ENCODE measurements around the gene LRRC52.

- TF ChIP-seq CTCF (IDR thresholded peaks at IDR 0.05) (no peak), EP300 (IDR thresholded peaks at IDR 0.05; ENCODE audit: low read depth) (no peak), POLR2A (IDR thresholded peaks at IDR 0.05) (no peak), POLR2AphosphoS5 (IDR thresholded peaks at IDR 0.05) (no peak)
These were observed 46.5 kb upstream of the LRRC52 start for GRCh38 chr1:165497069-165498013.

Data from transverse colon (tissue), 4 donors.